NT2/D1 (cell line): ENCODE results near the gene GPS1.

ENCODE experiments used
- DNase-seq: peaks from one replicate; pipeline ENCODE4 v3.0.0-alpha.2; 2011; ENCODE audit warnings: low read depth, low spot score
- H3K27me3 ChIP-seq: 2 replicates; pipeline ENCODE4 v1.6.0; 2011; ENCODE audit warnings: mild to moderate bottlenecking; ENCODE audit not compliant: insufficient read length, insufficient read depth
- H3K36me3 ChIP-seq: 2 replicates; pipeline ENCODE4 v1.6.1; 2011; ENCODE audit warnings: mild to moderate bottlenecking, low read length, mixed read lengths; ENCODE audit not compliant: insufficient read depth, insufficient read length
- H3K4me1 ChIP-seq: 2 replicates; pipeline ENCODE4 v1.5.1; 2011; ENCODE audit not compliant: insufficient read depth, insufficient read length
- H3K4me3 ChIP-seq: 2 replicates; pipeline ENCODE4 v1.5.1; 2011; ENCODE audit warnings: low read depth; ENCODE audit not compliant: insufficient read length
- H3K9ac ChIP-seq: 2 replicates; pipeline ENCODE4 v1.6.0; 2011; ENCODE audit warnings: low read depth; ENCODE audit not compliant: insufficient read length
- H3K9me3 ChIP-seq: 2 replicates; pipeline ENCODE4 v1.5.1; 2011; ENCODE audit warnings: mild to moderate bottlenecking, low read length; ENCODE audit not compliant: insufficient read depth
- SUZ12 ChIP-seq: IDR thresholded peaks from 2 replicates; pipeline ENCODE4 v1.6.1; 2011; ENCODE audit not compliant: insufficient read length, insufficient read depth; ENCODE audit errors: extremely low read depth
- YY1 ChIP-seq: IDR thresholded peaks from 2 replicates; pipeline ENCODE4 v1.6.1; 2011; ENCODE audit not compliant: insufficient read length, insufficient read depth
- ZNF274 ChIP-seq: IDR thresholded peaks from 2 replicates; pipeline ENCODE4 v1.6.1; 2011; ENCODE audit warnings: mild to moderate bottlenecking, low read depth, low read length

Gene GPS1

GRCh38 chr17:82065638-82066303 is 14.1 kb downstream of the GPS1 start, which contains the start of gene DUS1L:
Gene DUS1L (minus strand): TSS chr17:82065804. CDS start chr17:82065059, 745 bp downstream.
- Histone ChIP-seq H3K9me3 (no peaks in the 10 kb centered on the region), H3K4me1 (peaks cover 6% of the 10 kb centered on the region), H3K9ac (peak within 1 kb of the TSS; percentile 95), H3K27me3 (no peaks in the 10 kb centered on the region), H3K36me3 (peaks cover 39% of the 10 kb centered on the region), H3K4me3 (peak within 1 kb of the TSS; percentile 92)
- no peak for TF ChIP-seq ZNF274
- TF ChIP-seq SUZ12 = no peak
- TF ChIP-seq YY1 = no peak
- no peak for DNase-seq

GRCh38 chr17:82070611-82071010 is 18.9 kb downstream of the GPS1 start:
- Histone ChIP-seq H3K27me3 (no peaks in the 10 kb centered on the region), H3K36me3 (no peaks in the 10 kb centered on the region), H3K9ac (no peak overlapping the region), H3K4me1 (no peaks in the 10 kb centered on the region), H3K9me3 (no peaks in the 10 kb centered on the region), H3K4me3 (no peak overlapping the region)
- DNase-seq = no peak
- TF ChIP-seq YY1 = no peak
- TF ChIP-seq SUZ12 = no peak
- no peak for TF ChIP-seq ZNF274

- no peak for DNase-seq
- Histone ChIP-seq H3K9me3 (no peaks in the 10 kb centered on the region), H3K4me1 (peaks cover 11% of the 10 kb centered on the region), H3K36me3 (peaks cover 17% of the 10 kb centered on the region), H3K4me3 (no peak overlapping the region), H3K9ac (no peak overlapping the region), H3K27me3 (no peaks in the 10 kb centered on the region)
- TF ChIP-seq YY1 (no peak), SUZ12 (no peak), ZNF274 (no peak)
Measured at GRCh38 chr17:82072827-82073226, 21.1 kb downstream of the GPS1 start.

GRCh38 chr17:82073446-82073845 is 21.7 kb downstream of the GPS1 start:
- TF ChIP-seq YY1 (no peak), SUZ12 (no peak), ZNF274 (no peak)
- no peak overlapping the region for H3K9ac ChIP-seq
- H3K4me3 ChIP-seq = no peak overlapping the region
- no peak for DNase-seq
- H3K36me3 ChIP-seq = peaks cover 23% of the 10 kb centered on the region
- H3K27me3 ChIP-seq = no peaks in the 10 kb centered on the region
- H3K4me1 ChIP-seq = peaks cover 12% of the 10 kb centered on the region
- no peaks in the 10 kb centered on the region for H3K9me3 ChIP-seq

- no peak overlapping the region for H3K4me3 ChIP-seq
- H3K27me3 ChIP-seq = no peaks in the 10 kb centered on the region
- H3K36me3 ChIP-seq = peaks cover 50% of the 10 kb centered on the region
- H3K9me3 ChIP-seq = no peaks in the 10 kb centered on the region
- no peak for DNase-seq
- H3K9ac ChIP-seq = no peak overlapping the region
- peaks cover 19% of the 10 kb centered on the region for H3K4me1 ChIP-seq
- TF ChIP-seq ZNF274 (no peak), SUZ12 (no peak), YY1 (no peak)
Measured at GRCh38 chr17:82076018-82076784, 24.5 kb downstream of the GPS1 start.

- no peak for DNase-seq
- Histone ChIP-seq H3K9ac (peak overlapping the region; percentile 45), H3K36me3 (peaks cover 55% of the 10 kb centered on the region), H3K4me3 (no peak overlapping the region), H3K9me3 (no peaks in the 10 kb centered on the region), H3K4me1 (peaks cover 19% of the 10 kb centered on the region), H3K27me3 (no peaks in the 10 kb centered on the region)
- TF ChIP-seq ZNF274 = no peak
Measured at GRCh38 chr17:82076785-82077591, 25.3 kb downstream of the GPS1 start.

GRCh38 chr17:82077617-82078358 is 26.1 kb downstream of the GPS1 start:
- no peak for DNase-seq
- peaks cover 63% of the 10 kb centered on the region for H3K36me3 ChIP-seq
- no peak for TF ChIP-seq ZNF274
- no peak for TF ChIP-seq SUZ12
- TF ChIP-seq YY1 = no peak
- no peak overlapping the region for H3K9ac ChIP-seq
- H3K4me1 ChIP-seq = peaks cover 19% of the 10 kb centered on the region
- H3K4me3 ChIP-seq = no peak overlapping the region
- H3K27me3 ChIP-seq = no peaks in the 10 kb centered on the region
- no peaks in the 10 kb centered on the region for H3K9me3 ChIP-seq
